Glomerular endothelial cell (primary cell): ENCODE measurements around the gene PNMA6A. TPM values are rescaled to one million over a fixed set of nuclear protein-coding genes. Genes with fewer than 3 reads are reported as not detected.
"Not testable (repeated sequence)": the region's sequence is repeated elsewhere in the genome, so short reads cannot be mapped to it uniquely, and the experiment has no call there.

ENCODE experiments used
- DNase-seq: peaks from one replicate; pipeline ENCODE4 v3.0.0-alpha.2; 2011; ENCODE audit warnings: low read depth, low spot score; ENCODE audit errors: extremely low read depth
- total RNA-seq: library from RNA; depleted of rRNA; stranded (reverse); fragments of >200 nt; gene quantifications from 2 replicates; pipeline ENCODE4 v1.2.3, GENCODE V29; 2015

PNMA6A gene
- 2.1 and 2.5 TPM in 2 replicates for total RNA-seq

DNA sequence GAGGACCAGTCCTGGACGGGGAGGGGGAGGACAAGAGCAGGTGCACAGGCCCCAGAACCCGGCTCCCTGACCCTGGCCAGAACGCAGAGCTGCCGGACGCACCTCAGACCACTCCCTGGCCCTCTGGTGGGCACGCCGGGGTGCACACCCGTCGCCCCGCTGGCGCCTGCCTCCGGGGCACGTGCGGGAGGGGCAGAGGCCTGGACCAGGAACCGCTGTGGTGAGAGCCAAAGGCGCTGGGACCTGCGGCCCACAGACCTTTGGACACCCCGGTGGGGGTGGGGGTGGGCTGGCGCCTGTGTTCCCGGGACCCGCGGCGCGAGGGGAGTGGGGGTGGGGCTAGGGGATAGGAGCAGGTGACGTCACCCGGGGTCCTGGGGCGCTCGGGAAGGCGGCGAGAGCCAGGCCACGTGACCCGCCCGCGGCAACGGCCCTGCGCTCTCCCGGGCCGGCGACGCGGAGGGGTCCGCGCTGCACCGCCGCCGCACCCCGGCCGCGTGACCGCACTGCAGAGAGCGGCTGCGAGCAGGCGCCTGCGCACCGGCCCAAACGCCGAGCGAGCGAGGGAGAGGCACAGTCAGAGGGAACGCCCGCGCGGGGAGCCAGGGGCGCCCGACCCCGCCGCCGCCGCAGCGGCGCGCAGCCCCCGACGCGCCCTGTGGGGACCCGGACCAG, at the start of gene PNMA6A:
PNMA6A (plus strand) TSS at position 546 of the 675 bp plus-strand sequence. CDS start 609 bp downstream, outside the sequence.
- not testable (repeated sequence) for DNase-seq

DNA sequence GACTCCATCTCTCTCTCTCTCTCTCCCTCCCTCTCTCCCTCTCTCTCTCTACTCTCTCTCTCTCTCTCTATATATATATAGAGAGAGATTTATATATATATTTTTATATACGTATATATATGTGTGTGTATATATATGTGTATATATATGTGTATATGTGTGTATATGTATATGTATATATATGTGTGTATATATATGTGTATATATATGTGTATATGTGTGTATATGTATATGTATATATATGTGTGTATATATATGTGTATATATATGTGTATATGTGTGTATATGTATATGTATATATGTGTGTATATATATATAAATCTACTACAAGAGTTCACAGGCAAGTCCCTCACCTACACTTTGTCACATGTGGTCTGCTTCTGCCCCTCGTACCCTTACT, 45.8 kb upstream of the PNMA6A start:
- DNase-seq, result not testable (repeated sequence)

DNA sequence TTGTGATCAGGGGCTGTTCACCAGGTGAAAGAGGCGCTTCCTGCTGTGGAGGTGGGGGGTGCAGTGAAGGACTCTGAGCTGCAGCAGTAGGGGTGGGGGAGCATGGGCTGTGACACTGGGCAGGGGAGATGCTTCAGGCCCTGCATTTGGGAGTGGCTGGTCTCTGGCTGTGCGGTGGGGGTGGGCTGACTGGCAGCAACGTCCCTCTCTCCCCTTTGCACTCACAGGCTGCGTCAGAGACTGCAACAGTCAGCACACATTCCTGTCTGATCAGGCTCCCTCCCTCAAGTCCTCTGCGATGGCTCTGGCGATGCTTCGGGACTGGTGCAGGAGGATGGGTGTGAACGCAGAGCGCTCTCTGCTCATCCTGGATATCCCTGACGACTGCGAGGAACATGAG, 43.8 kb upstream of the PNMA6A start:
- DNase-seq, result not testable (repeated sequence)

DNA sequence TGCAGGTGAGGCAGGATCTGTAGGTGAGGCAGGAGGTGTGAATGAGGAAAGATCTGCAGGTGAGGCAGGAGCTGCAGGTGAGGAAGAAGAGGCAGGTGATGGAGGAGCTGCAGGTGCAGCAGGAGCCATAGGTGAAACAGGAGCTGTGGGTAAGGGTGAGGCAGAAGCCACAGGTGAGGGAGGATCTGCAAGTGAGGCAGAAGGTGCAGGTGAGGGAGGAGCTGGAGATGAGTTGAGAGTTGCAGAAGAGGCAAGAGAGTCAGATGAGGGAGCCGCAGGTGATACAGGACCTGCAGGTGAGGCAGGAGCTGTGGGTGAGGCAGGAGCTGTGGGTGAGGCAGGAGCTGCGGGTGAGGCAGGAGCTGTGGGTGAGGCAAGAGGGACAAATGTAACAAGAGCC, 43.1 kb upstream of the PNMA6A start:
- DNase-seq, result no peak

- DNase-seq, result no peak
These were observed 42.4 kb upstream of the PNMA6A start for GRCh38 chrX:153029875-153030274.

- no peak for DNase-seq
These were observed 41.5 kb upstream of the PNMA6A start for GRCh38 chrX:153030801-153031200.

DNA sequence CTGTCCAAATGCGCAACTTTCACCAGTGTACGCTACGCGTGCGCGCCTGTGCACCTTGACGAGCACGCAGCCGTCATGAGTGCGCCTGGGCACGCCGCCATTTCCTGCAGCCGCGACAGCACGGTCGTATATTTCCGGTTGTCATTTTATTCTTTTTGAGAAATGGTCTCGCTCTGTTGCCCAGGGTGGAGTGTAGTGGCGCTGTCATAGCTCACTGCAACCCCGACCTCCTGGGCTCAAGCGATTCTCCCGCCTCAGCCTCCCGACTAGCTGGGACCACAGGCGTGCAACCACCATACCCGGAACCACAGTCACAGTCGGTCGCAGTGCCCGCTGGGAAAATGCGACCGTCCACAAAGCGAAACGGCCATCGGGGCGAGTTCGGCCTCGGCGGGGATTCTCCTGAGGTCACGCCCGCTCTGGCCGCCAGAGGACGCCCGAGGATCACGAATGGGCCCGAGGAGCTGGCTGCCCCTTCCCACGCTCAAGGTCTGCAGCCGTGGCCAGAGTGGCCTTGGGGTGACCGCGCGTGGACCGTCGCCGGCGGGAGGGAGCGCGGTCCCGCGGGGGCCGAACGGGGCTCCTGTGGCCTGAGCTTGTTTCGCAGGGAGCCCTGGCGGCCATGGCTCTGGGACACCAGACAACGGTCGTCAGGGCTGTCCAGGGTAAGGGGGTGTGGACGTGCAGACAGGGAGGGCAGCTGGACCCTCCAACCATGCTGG, 39.7 kb upstream of the PNMA6A start:
- no peak for DNase-seq

DNA sequence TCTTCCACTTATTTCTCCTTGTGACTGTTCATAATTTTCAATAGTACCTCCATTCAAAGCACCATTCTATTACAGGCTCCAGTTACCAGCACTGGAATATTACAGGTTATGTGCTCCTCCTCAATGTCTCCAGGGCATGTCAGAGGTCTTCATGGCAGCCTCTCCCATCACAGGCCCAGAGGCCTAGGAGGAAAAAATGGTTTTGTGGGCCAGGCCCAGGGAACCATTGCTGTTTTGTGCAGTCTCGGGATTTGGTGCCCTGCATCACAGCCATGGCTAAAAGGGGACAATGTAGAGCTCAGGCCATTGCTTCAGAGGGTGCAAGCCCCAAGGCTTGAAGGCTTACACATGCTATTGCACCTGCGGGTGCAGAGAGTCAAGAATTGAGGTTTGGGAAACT, 23.2 kb upstream of the PNMA6A start:
- DNase-seq, result no peak

DNA sequence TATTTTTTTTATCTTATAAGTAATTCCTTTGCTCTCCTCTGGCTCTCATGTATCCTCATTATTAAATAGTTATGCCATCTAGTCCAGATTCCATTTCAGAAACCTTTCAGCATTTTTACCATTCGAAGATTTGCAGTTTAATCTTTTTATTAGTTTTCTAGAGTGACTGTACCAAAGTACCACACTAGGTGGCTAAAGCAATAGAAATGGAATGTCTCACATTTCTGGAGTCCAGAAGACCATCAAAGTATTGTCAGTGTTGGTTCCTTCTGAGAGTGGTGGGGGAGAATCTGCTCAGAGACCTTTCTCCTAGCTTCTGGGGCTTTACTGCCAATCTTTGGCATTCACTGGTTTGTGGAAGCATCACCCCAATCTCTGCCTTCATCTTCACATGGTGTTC, 19.7 kb upstream of the PNMA6A start:
- no peak for DNase-seq

DNA sequence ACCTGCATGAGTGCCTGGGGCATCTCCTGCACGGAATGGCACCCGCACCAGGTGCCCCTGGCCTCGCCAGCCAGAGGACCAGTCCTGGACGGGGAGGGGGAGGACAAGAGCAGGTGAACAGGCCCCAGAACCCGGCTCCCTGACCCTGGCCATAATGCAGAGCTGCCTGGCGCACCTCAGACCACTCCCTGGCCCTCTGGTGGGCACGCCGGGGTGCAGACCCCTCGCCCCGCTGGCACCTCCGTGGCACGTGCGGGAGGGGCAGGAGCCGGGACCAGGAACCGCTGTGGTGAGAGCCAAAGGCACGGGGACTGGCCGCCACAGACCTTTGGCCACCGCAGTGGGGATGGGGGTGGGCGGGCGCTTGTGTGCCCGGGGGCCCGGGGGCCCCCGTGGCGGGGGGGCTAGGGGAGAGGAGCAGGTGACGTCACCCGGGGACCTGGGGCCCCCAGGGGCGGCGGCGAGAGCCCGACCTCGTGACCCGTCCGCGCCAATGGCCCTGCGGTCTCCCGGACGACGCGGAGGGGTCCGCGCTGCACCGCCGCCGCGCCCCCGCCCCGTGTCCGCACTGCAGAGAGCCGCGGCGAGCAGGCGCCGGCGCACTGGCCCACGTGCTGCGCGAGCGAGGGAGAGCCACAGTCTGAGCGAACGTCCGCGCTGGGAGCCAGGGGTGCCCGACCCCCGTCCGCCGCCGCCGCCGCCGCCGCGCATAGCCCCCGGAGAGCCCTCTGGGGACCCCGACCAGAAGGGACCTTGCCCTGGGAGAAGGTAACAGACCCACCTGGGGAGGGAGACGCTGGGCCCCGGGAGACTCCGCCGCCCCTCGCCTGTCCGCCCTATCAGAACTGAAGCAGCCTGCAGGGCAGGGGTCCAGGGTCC, 16.1 kb upstream of the PNMA6A start, which contains the start of gene PNMA3:
PNMA3 (plus strand) TSS at position 600 of the 879 bp plus-strand sequence. CDS start 586 bp downstream, outside the sequence.
- DNase-seq, result no peak

DNA sequence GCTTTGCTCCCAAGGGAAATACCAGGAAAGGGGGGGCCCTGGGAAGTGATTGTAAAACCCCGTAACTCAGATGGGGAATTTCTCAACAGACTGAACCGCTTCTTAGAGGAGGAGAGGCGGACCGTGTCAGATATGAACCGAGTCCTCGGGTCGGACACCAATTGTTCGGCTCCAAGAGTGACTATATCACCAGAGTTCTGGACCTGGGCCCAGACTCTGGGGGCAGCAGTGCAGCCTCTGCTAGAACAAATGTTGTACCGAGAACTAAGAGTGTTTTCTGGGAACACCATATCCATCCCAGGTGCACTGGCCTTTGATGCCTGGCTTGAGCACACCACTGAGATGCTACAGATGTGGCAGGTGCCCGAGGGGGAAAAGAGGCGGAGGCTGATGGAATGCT, 15.0 kb upstream of the PNMA6A start:
- no peak for DNase-seq

- DNase-seq, result no peak
These were observed 12.8 kb upstream of the PNMA6A start for GRCh38 chrX:153059191-153060094.

- DNase-seq, result no peak
These were observed 12.2 kb upstream of the PNMA6A start for GRCh38 chrX:153060095-153060445.

GRCh38 chrX:153061732-153062131, 10.5 kb upstream of the PNMA6A start:
- no peak for DNase-seq

GRCh38 chrX:153063315-153063714, 8.9 kb upstream of the PNMA6A start:
- no peak for DNase-seq

- no peak for DNase-seq
These were observed 8.2 kb upstream of the PNMA6A start for GRCh38 chrX:153064061-153064460.

GRCh38 chrX:153065389-153065788, 6.9 kb upstream of the PNMA6A start:
- DNase-seq, result no peak

DNA sequence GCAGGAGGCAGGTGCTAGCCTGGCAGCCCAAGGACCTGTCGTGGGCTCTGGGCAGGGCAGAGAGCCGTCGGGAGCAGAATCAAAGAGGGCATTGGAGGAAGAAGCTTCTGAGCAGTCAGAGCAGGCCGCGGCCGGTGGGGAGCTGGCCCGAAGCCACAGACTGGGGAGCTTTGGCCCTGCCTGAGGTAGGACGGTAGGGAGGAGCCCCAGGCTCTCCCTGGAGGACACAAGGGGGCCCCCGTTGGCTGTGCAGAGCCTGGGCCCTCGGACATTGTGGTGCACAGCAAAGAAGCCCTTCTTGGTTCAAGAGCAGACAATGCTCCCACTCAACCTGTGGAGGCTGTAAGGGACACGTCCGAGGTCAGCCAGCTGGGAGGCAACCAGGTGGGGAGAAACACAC, 5.9 kb upstream of the PNMA6A start:
- not testable (repeated sequence) for DNase-seq

DNA sequence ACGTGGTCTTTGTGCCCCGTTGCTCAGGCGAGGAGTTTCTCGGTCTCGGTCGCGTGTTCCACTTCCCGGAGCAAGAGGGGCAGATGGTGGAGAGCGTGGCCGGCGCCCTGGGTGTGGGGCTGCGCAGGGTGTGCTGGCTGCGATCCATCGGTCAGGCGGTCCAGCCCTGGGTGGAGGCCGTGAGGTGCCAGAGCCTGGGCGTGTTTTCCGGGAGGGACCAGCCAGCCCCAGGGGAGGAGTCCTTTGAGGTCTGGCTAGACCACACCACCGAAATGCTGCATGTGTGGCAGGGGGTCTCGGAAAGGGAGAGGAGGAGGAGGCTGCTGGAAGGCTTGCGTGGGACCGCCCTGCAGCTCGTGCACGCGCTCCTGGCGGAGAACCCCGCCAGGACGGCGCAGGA, 1.1 kb downstream of the PNMA6A start:
- DNase-seq, result not testable (repeated sequence)

GRCh38 chrX:153074262-153074899, 2.1 kb downstream of the PNMA6A start:
- no peak for DNase-seq
